Fibroblast of skin of abdomen (primary cell): ENCODE results near the gene MORC1.

Source experiments
- DNase-seq: peaks from one replicate; pipeline ENCODE4 v3.0.0-alpha.2; 2013

The MORC1 gene

DNA sequence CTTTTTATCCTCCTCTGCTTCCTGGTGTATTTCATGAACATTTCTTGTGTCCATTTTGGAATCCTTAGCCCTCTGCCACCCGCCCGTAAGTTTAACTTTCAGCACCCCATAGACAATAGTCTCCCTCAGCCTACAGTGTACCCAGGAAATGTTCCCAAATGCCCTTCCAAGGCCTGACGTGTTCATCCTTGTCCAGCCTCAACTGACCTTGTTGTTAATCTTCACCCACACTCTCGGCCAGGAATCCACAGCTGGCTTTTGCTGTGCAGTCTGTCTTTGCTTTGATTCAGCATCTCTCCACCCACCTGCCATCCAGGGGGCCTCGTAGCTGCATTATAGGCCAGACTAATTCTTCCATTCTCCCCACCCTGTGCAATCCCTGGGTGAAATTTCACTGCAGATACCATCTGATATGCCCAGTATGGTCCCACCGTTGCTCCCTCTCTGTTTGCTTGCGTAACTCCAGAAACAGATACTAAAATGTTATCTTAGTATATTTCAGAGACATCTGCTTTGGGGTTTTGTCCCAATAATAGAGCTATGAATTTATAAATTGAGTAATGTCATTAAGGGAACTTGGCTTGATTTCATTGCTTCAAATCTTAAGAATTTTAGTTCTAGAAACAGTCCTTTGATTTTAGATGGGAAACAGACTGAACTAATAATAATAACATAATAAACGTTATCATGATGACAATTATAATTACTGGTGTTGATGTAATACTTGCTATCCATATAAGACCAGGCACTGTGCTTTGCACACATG lies 180.8 kb downstream of the MORC1 start:
- DNase-seq, result no peak

DNA sequence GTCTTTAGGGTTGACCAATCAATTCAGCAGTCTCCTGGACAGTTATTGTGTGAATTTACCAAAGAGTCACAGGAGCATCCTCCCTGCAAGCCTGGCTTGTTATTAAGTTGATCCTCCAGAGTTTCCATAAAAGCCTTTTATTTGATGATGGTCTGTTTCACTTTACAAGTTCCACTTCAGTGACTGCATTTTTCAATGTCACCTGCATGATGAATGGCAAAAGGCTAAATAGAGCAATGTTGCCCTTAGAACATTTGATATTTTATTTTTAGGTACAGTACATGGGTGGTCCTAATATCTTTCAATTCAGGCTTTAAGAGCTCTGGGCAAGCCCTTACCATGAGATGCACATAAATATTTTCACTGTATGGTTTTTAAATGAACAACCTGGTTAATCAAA lies 186.9 kb downstream of the MORC1 start:
- no peak for DNase-seq

DNA sequence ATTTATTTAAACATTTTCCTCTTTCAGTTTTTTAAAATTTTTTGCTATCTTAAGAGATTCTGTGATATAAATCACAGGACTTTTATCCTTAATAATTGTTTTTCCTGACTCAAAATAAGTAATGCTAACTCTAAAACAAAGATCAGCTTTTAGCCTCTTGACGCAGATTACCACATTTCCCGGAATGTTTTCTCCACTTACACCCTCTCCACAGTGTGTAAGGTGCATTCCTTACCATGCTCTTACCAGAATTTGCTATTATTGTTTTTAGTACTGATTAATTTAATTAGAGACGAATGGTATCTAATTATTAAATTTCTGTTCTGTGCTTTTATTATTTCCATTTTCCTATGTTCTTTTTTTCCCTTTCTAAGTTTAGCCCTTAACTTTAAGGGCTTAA lies 199.1 kb downstream of the MORC1 start:
- DNase-seq, result no peak

DNA sequence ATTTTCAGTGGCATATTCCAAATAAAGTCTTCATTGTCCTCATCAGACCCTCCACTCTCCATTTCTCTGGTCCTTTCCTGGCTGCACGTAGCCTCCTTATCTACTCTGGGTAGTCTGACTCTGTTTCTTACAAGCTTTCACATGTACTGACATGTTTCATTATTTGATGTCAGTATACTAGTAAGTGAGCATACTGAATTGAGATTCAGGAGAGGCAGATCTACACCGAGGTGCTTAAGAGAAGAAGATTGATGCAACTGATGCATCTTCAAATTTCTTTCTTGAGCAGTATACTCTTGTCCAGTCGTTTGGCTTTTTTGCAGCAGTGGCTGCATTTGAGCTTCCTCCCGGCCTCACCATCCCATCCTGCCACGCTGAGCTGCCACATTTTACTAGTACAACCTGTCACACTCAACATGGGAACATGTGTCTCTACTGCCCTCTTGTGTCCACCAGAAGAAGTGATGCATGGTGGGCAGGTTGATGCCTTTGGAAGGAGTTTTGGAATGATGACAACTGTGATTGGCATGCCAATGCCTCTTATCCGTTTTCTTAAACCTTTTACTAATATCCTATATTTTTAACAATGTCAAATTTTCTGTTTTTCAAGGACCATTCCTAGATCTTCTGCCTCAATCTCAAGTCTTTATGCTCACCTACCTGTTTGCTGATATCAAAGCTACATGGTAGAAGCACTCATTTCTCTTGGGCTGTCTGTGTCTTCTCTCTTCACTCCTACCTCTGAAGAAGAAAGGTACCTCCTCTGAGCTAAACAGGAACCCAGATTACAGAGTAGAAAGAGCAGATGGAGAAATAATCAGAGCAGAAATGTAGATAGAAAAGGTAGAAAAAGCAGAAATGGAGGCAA lies 202.9 kb downstream of the MORC1 start:
- DNase-seq, result peak; percentile 54

DNA sequence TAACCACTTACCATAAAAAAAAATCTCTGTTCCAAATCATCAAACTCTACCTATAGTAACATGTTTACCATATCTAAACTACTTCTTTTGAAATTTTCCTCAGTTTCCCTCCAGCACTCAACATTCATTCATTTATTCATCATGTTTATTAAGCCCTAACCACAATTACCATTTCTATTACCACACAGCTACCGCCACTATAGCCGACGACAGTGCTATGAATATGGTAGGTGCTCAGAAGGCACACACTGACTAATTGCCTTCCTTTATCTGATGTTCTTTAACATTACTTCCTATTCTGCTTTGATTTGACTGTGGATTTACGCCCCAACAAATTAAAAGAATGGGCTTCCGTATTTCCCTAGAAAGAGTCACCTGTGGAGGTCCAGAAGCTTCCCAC lies 208.1 kb downstream of the MORC1 start:
- no peak for DNase-seq
